ENCODE measurements around the gene ITGB4. TPM values are rescaled to one million over a fixed set of nuclear protein-coding genes. Genes with fewer than 3 reads are reported as not detected.

The ITGB4 gene
- 0.97 and 2.3 TPM in 2 replicates for total RNA-seq

GRCh38 chr17:75720656-75721462, at the start of gene ITGB4:
TSS of gene ITGB4 (plus strand) at chr17:75721459. CDS start at chr17:75724704, 3,245 bp downstream.

GRCh38 chr17:75764711-75765421, 43.6 kb downstream of the ITGB4 start, which contains the start of gene GALK1:
TSS of gene GALK1 (minus strand) at chr17:75765192. CDS start at chr17:75765136, 56 bp downstream.

GRCh38 chr17:75784473-75785015, 63.3 kb downstream of the ITGB4 start, which contains the start of gene UNK:
TSS of gene UNK (plus strand) at chr17:75784806. CDS start at chr17:75784881, 75 bp downstream.

Other genes with a start within 250 kb of the ITGB4 start
- gene CASKIN2, start 205.9 kb upstream of the ITGB4 start, total RNA-seq: 4.5 and 7.0 TPM in 2 replicates
- 14.0 and 15.2 TPM in 2 replicates for gene TSEN54, start 204.9 kb upstream of the ITGB4 start, total RNA-seq
- 1.8 and 2.9 TPM in 2 replicates for gene LLGL2, start 195.8 kb upstream of the ITGB4 start, total RNA-seq
- gene MYO15B, start 133.7 kb upstream of the ITGB4 start, total RNA-seq: 1.9 and 4.4 TPM in 2 replicates
- gene SMIM5, start 88.0 kb upstream of the ITGB4 start, total RNA-seq: under 0.01 TPM in 1 of 2 replicates, not detected in the other
- gene RECQL5, start 54.3 kb upstream of the ITGB4 start, total RNA-seq: 10.7 and 16.6 TPM in 2 replicates
- gene SAP30BP, start 54.1 kb upstream of the ITGB4 start, total RNA-seq: 78.6 and 93.6 TPM in 2 replicates
- 67.9 and 86.4 TPM in 2 replicates for gene GALK1, start 43.7 kb downstream of the ITGB4 start, total RNA-seq
- 8.1 and 9.7 TPM in 2 replicates for gene UNK, start 63.3 kb downstream of the ITGB4 start, total RNA-seq
- gene UNC13D, start 122.9 kb downstream of the ITGB4 start, total RNA-seq: 1.9 and 3.8 TPM in 2 replicates
- gene WBP2, start 133.9 kb downstream of the ITGB4 start, total RNA-seq: 16.1 and 20.1 TPM in 2 replicates
- gene TRIM47, start 157.1 kb downstream of the ITGB4 start, total RNA-seq: 27.9 and 37.8 TPM in 2 replicates
- 25.1 and 32.2 TPM in 2 replicates for gene TRIM65, start 175.5 kb downstream of the ITGB4 start, total RNA-seq
- 32.2 and 38.3 TPM in 2 replicates for gene MRPL38, start 183.4 kb downstream of the ITGB4 start, total RNA-seq
- 5.8 and 11.6 TPM in 2 replicates for gene FBF1, start 219.6 kb downstream of the ITGB4 start, total RNA-seq